IMR-90 (cell line): ENCODE results near the gene GRAMD1B. TPM values are rescaled to one million over a fixed set of nuclear protein-coding genes. Genes with fewer than 3 reads are reported as not detected.

ENCODE experiments used
- ATAC-seq: fragments of 200-7000 bp; cut with Tn5 transposase; 2 replicates; pipeline ENCODE4 v1.9.1; 2020; ENCODE audit warnings: low read depth, mild to moderate bottlenecking, moderate library complexity
- BruUV-seq: library from RNA; stranded (reverse); fragments of 400-500 nt; replicated peaks from 2 replicates; lab custom pipeline; 2021; lab: Mats Ljungman, UMichigan
- CTCF ChIA-PET: fragments of 300-600 bp; formaldehyde crosslinking; extraction: SDS; loops from one replicate; lab custom pipeline; 2021; ENCODE audit warnings: antibody characterized with exemption; lab: Yijun Ruan, JAX
- POLR2A ChIA-PET: fragments of 300-600 bp; sonication (Branson Sonifier 250); formaldehyde crosslinking; loops from one replicate; lab custom pipeline; 2022; ENCODE audit warnings: antibody characterized with exemption; ENCODE audit not compliant: unreplicated experiment; lab: Charles Lee
- DNase-seq: peaks from one replicate; pipeline ENCODE4 v3.0.0; 2013
- H2AFZ ChIP-seq: replicated peaks from 2 replicates; pipeline ENCODE3; 2013; ENCODE audit warnings: low read length, mild to moderate bottlenecking; ENCODE audit not compliant: poor library complexity
- H2AK5ac ChIP-seq: 2 replicates; pipeline ENCODE4 v1.6.1; 2013; ENCODE audit warnings: low read depth, low read length, inconsistent platforms
- H2AK9ac ChIP-seq: replicated peaks from 2 replicates; pipeline ENCODE3; 2013; ENCODE audit warnings: mild to moderate bottlenecking, low read depth, low read length, moderate library complexity; ENCODE audit not compliant: poor library complexity
- H2BK120ac ChIP-seq: 2 replicates; pipeline ENCODE4 v1.6.1; 2013; ENCODE audit warnings: low read depth, low read length, inconsistent platforms
- H2BK15ac ChIP-seq: 3 replicates; pipeline ENCODE4 v1.6.1; 2013; ENCODE audit warnings: low read depth, low read length, inconsistent platforms
- H2BK20ac ChIP-seq: 2 replicates; pipeline ENCODE4 v1.6.1; 2013; ENCODE audit warnings: low read depth, mild to moderate bottlenecking, inconsistent platforms, low read length, moderate library complexity
- H2BK5ac ChIP-seq: 2 replicates; pipeline ENCODE4 v1.6.1; 2013; ENCODE audit warnings: mild to moderate bottlenecking, low read depth, low read length, inconsistent platforms; ENCODE audit not compliant: poor library complexity, severe bottlenecking
- H3K14ac ChIP-seq: replicated peaks from 2 replicates; pipeline ENCODE4 v1.6.1; 2013; ENCODE audit warnings: low read depth, low read length, inconsistent platforms
- H3K18ac ChIP-seq: 2 replicates; pipeline ENCODE4 v1.6.1; 2013; ENCODE audit warnings: low read depth, low read length, control low read depth
- H3K23ac ChIP-seq: 2 replicates; pipeline ENCODE4 v1.6.1; 2013; ENCODE audit warnings: low read depth, low read length, inconsistent platforms
- H3K27ac ChIP-seq: 2 replicates; pipeline ENCODE4 v1.5.1; 2013; ENCODE audit warnings: mild to moderate bottlenecking, control low read depth, low read length; ENCODE audit not compliant: insufficient read depth
- H3K27me3 ChIP-seq: 2 replicates; pipeline ENCODE4 v1.6.1; 2013; ENCODE audit warnings: low read length; ENCODE audit not compliant: control insufficient read depth, insufficient read depth
- H3K36me3 ChIP-seq: 2 replicates; pipeline ENCODE4 v1.6.1; 2013; ENCODE audit warnings: low read length, mixed read lengths; ENCODE audit not compliant: control insufficient read depth, insufficient read depth
- H3K4ac ChIP-seq: 2 replicates; pipeline ENCODE4 v1.6.1; 2013; ENCODE audit warnings: low read depth, low read length, inconsistent platforms
- H3K4me1 ChIP-seq: 2 replicates; pipeline ENCODE4 v1.6.1; 2013; ENCODE audit warnings: low read length, mixed read lengths; ENCODE audit not compliant: control insufficient read depth, insufficient read depth
- H3K4me2 ChIP-seq: 2 replicates; pipeline ENCODE4 v1.6.1; 2013; ENCODE audit warnings: low read depth, mild to moderate bottlenecking, control low read depth, low read length, moderate library complexity
- H3K4me3 ChIP-seq: 2 replicates; pipeline ENCODE4 v1.5.1; 2013; ENCODE audit warnings: low read depth, mild to moderate bottlenecking, control low read depth, low read length, moderate library complexity; ENCODE audit not compliant: insufficient read depth
- H3K56ac ChIP-seq: 2 replicates; pipeline ENCODE4 v1.6.1; 2013; ENCODE audit warnings: low read length, inconsistent platforms; ENCODE audit not compliant: insufficient read depth; ENCODE audit errors: extremely low read depth
- H3K79me1 ChIP-seq, 2 experiments: 2 replicates each; pipeline ENCODE4 v1.6.1; 2013; ENCODE audit warnings: low read length in 2 of 2, inconsistent platforms in 1 of 2, low read depth in 1 of 2
- H3K9ac ChIP-seq: 2 replicates; pipeline ENCODE4 v1.6.1; 2013; ENCODE audit warnings: low read depth, low read length, control low read depth
- H3K9me1 ChIP-seq: 2 replicates; pipeline ENCODE4 v1.6.1; 2013; ENCODE audit warnings: low read length, inconsistent platforms; ENCODE audit not compliant: insufficient read depth
- H3K9me3 ChIP-seq: 2 replicates; pipeline ENCODE4 v1.6.1; 2013; ENCODE audit warnings: low read length; ENCODE audit not compliant: control insufficient read depth, insufficient read depth
- H4K20me1 ChIP-seq: 2 replicates; pipeline ENCODE4 v1.6.1; 2013; ENCODE audit warnings: low read length, inconsistent platforms; ENCODE audit not compliant: insufficient read depth
- H4K5ac ChIP-seq: 2 replicates; pipeline ENCODE4 v1.6.1; 2013; ENCODE audit warnings: mild to moderate bottlenecking, low read depth, low read length, control low read depth
- H4K8ac ChIP-seq, 2 experiments: 2 replicates each; pipeline ENCODE4 v1.6.1; 2013; ENCODE audit warnings: low read depth in 2 of 2, low read length in 2 of 2, control low read depth in 1 of 2, inconsistent platforms in 1 of 2
- H4K91ac ChIP-seq: 2 replicates; pipeline ENCODE4 v1.6.1; 2013; ENCODE audit warnings: low read depth, low read length, inconsistent platforms; ENCODE audit not compliant: insufficient read depth
- CEBPB ChIP-seq: IDR thresholded peaks from 2 replicates; pipeline ENCODE4 v1.6.1; 2012; ENCODE audit warnings: low read depth, low read length, improper control_type of control experiment
- SMC3 ChIP-seq: fragments of 150-350 bp; IDR thresholded peaks from 2 replicates; pipeline ENCODE4 v1.6.1; 2016; ENCODE audit warnings: low read depth, mild to moderate bottlenecking, antibody characterized with exemption, low read length, moderate library complexity
- WGBS, 2 experiments: methylation state at CpG; one replicate each; pipeline versions ENCODE4 v1.1.5 to v1.1.7; 2013; ENCODE audit warnings: missing lambda C conversion rate in 2 of 2; ENCODE audit not compliant: insufficient read length in 1 of 2; ENCODE audit errors: extremely low coverage in 2 of 2; 5-methylcytosine and 5-hydroxymethylcytosine counted together
- dilution Hi-C: fragments of 300-500 bp; cut with HindIII; formaldehyde crosslinking; loops from one replicate; pipeline ENCODE4 v1.14.3; 2018; ENCODE audit warnings: low sequenced_read_pairs; ENCODE audit not compliant: unreplicated experiment
- in situ Hi-C: fragments of 300-500 bp; cut with MboI; formaldehyde crosslinking; loops from 3 replicates; pipeline ENCODE4 v1.14.3; 2019; ENCODE audit warnings: low sequenced_read_pairs, inconsistent platforms, mixed read lengths
- intact Hi-C: fragments of 100-400 bp; cut with micrococcal nuclease; formaldehyde crosslinking; loops from 2 replicates; pipeline ENCODE4 v1.10.0; 2022
- polyA plus RNA-seq, 3 experiments: library from polyadenylated mRNA; depleted of rRNA; stranded (reverse); fragments of >200 nt; gene quantifications; 2 replicates each; pipeline ENCODE4 v1.2.3, GENCODE V29; 2012; ENCODE audit warnings: low replicate concordance in 1 of 3
- total RNA-seq: library from RNA; depleted of rRNA; stranded (reverse); fragments of >200 nt; gene quantifications from 2 replicates; pipeline ENCODE4 v1.2.3, GENCODE V29; 2012

GRAMD1B gene
- total and polyA plus RNA-seq, 2 of the 4 experiments (the other 2 are of a cell fraction) = 7.1 to 7.2 TPM

- WGBS, 2 experiments = 100% methylated on average over 1 of the region's 5 CpGs; no CpG with 5 or more reads in 1 of the 2 experiments
- BruUV-seq = no TSS peak
These were observed 48.9 kb upstream of the GRAMD1B start for GRCh38 chr11:123381149-123381548.

More at GRCh38 chr11:123381149-123381548, 48.9 kb upstream of the GRAMD1B start:
- H2BK5ac ChIP-seq = no peak overlapping the region
- no peak overlapping the region for H3K14ac ChIP-seq
- dilution Hi-C loops (no loop called here), in situ Hi-C loops (no loop called here), intact Hi-C loops (no loop called here)
- no peak overlapping the region for H2AK5ac ChIP-seq
- ATAC-seq (no peak), DNase-seq (no peak)
- H4K5ac ChIP-seq = no peak overlapping the region
- H3K36me3 ChIP-seq = no peaks in the 10 kb centered on the region
- H2BK15ac ChIP-seq = no peak overlapping the region
- H4K20me1 ChIP-seq = no peaks in the 10 kb centered on the region
- POLR2A ChIA-PET = no interaction called here
- no peak overlapping the region for H2AK9ac ChIP-seq
- H3K9me1 ChIP-seq = no peaks in the 10 kb centered on the region
- H3K79me1 ChIP-seq = no peaks in the 10 kb centered on the region
- peak; percentile 30; the same call in 1 of the 2 replicates for TF ChIP-seq CEBPB
- TF ChIP-seq SMC3 = no peak
- H3K23ac ChIP-seq = no peak overlapping the region
- no peak overlapping the region for H3K9ac ChIP-seq
- no peak overlapping the region for H3K4me3 ChIP-seq
- no peak overlapping the region for H2BK20ac ChIP-seq
- H3K56ac ChIP-seq = no peak overlapping the region
- H3K4ac ChIP-seq = no peak overlapping the region
- H2BK120ac ChIP-seq = no peak overlapping the region
- H4K91ac ChIP-seq = no peak overlapping the region
- H3K4me1 ChIP-seq = no peaks in the 10 kb centered on the region
- CTCF ChIA-PET = interaction anchor here (1.0 kb wide), 1 partner anchor 28 kb away, joined by 3 read pairs; no protein-coding TSS in a partner anchor
- H3K27me3 ChIP-seq = peaks cover 48% of the 10 kb centered on the region
- no peak overlapping the region for H3K18ac ChIP-seq
- H2AFZ ChIP-seq = no peak overlapping the region
- no peak overlapping the region for H3K4me2 ChIP-seq
- no peak overlapping the region for H3K27ac ChIP-seq
- H4K8ac ChIP-seq = no peak overlapping the region
- no peaks in the 10 kb centered on the region for H3K9me3 ChIP-seq
